GM12891 (cell line): ENCODE results near the gene KLF5. TPM values are rescaled to one million over a fixed set of nuclear protein-coding genes. Genes with fewer than 3 reads are reported as not detected.

ENCODE experiments used
- DNase-seq: peaks from one replicate; pipeline ENCODE4 v3.0.0; 2011; ENCODE audit warnings: low spot score; ENCODE audit not compliant: insufficient read length
- FAIRE-seq: peaks from 2 replicates; lab custom pipeline; 2011; peaks lifted over from hg19 to GRCh38; lab: Jason Lieb, UNC
- PAX5 ChIP-seq: IDR thresholded peaks from 2 replicates; pipeline ENCODE4 v1.6.1; 2011; ENCODE audit warnings: low read length, moderate library complexity, mild to moderate bottlenecking; ENCODE audit not compliant: insufficient read depth, severe bottlenecking
- POLR2A ChIP-seq: IDR thresholded peaks from 2 replicates; pipeline ENCODE4 v1.6.1; 2011; ENCODE audit warnings: low read depth, low read length, control low read depth
- POLR2AphosphoS5 ChIP-seq: IDR thresholded peaks from 2 replicates; pipeline ENCODE4 v1.6.1; 2011; ENCODE audit warnings: low read depth, low read length, control low read depth
- POU2F2 ChIP-seq: IDR thresholded peaks from 2 replicates; pipeline ENCODE4 v1.6.1; 2011; ENCODE audit warnings: low read depth, mild to moderate bottlenecking, control low read depth, low read length, moderate library complexity
- SPI1 ChIP-seq: IDR thresholded peaks from 2 replicates; pipeline ENCODE4 v1.6.1; 2011; ENCODE audit warnings: low read depth, low read length, control low read depth
- TAF1 ChIP-seq: IDR thresholded peaks from 2 replicates; pipeline ENCODE4 v1.6.1; 2011; ENCODE audit warnings: low read depth, low read length, control low read depth
- polyA plus RNA-seq: library from polyadenylated mRNA; unstranded; fragments of >200 nt; gene quantifications from one replicate; pipeline ENCODE4 v1.2.1, GENCODE V29; 2012; ENCODE audit warnings: low read depth, missing spikeins, inconsistent platforms; ENCODE audit not compliant: missing spikeins

KLF5 gene
- 1.4 TPM for polyA plus RNA-seq

- DNase-seq (peak; percentile 96), FAIRE-seq (peak; percentile 98)
- TF ChIP-seq TAF1 (0 out of 2 replicates have a peak, but pooled peaks have one; percentile 42), POLR2A (peak; percentile 57), POLR2AphosphoS5 (no peak)
Observed at GRCh38 chr13:73058736-73059459, at the start of gene KLF5. KLF5 (plus strand) TSS chr13:73059005; CDS start chr13:73059328, 323 bp downstream.

GRCh38 chr13:73011751-73012150, 47.1 kb upstream of the KLF5 start:
- DNase-seq: no peak
- no peak for FAIRE-seq
- TF ChIP-seq TAF1 (no peak), POLR2A (no peak), PAX5 (no peak), POU2F2 (no peak), SPI1 (no peak), POLR2AphosphoS5 (no peak)

- FAIRE-seq (no peak), DNase-seq (no peak)
- TF ChIP-seq PAX5: no peak
- TF ChIP-seq POU2F2: no peak
- TF ChIP-seq POLR2A: no peak
- no peak for TF ChIP-seq POLR2AphosphoS5
- TF ChIP-seq SPI1: no peak
- no peak for TF ChIP-seq TAF1
Observed at GRCh38 chr13:73015805-73016204, 43.0 kb upstream of the KLF5 start.

GRCh38 chr13:73018336-73018735, 40.5 kb upstream of the KLF5 start:
- no peak for TF ChIP-seq POLR2AphosphoS5
- TF ChIP-seq POLR2A: no peak
- TF ChIP-seq SPI1: no peak
- no peak for TF ChIP-seq POU2F2
- TF ChIP-seq PAX5: no peak
- TF ChIP-seq TAF1: no peak
- no peak for FAIRE-seq
- no peak for DNase-seq

- FAIRE-seq (no peak), DNase-seq (no peak)
- TF ChIP-seq TAF1: no peak
- no peak for TF ChIP-seq POU2F2
- TF ChIP-seq POLR2AphosphoS5: no peak
Observed at GRCh38 chr13:73025217-73026012, 33.4 kb upstream of the KLF5 start.

GRCh38 chr13:73034901-73035300, 23.9 kb upstream of the KLF5 start:
- no peak for FAIRE-seq
- no peak for DNase-seq
- TF ChIP-seq TAF1 (no peak), SPI1 (no peak), POLR2A (no peak), POLR2AphosphoS5 (no peak)

- no peak for DNase-seq
- TF ChIP-seq TAF1 (no peak), PAX5 (no peak), POLR2AphosphoS5 (no peak), POU2F2 (no peak), SPI1 (no peak), POLR2A (no peak)
- FAIRE-seq: no peak
Observed at GRCh38 chr13:73035660-73036059, 23.1 kb upstream of the KLF5 start.

- TF ChIP-seq POLR2AphosphoS5 (no peak), SPI1 (no peak), PAX5 (no peak), POU2F2 (no peak), POLR2A (no peak), TAF1 (no peak)
- FAIRE-seq (peak; percentile 9), DNase-seq (no peak)
Observed at GRCh38 chr13:73036566-73036965, 22.2 kb upstream of the KLF5 start.

GRCh38 chr13:73038064-73038463, 20.7 kb upstream of the KLF5 start:
- no peak for TF ChIP-seq POU2F2
- no peak for TF ChIP-seq SPI1
- TF ChIP-seq POLR2AphosphoS5: no peak
- no peak for TF ChIP-seq TAF1
- TF ChIP-seq POLR2A: no peak
- no peak for TF ChIP-seq PAX5
- FAIRE-seq (no peak), DNase-seq (no peak)
